HEK293 (cell line): ENCODE measurements around the gene FRMD4B.
A peak's percentile ranks its signal among the peaks of the same experiment; 100 is the strongest.

Experiments
- PRDM6 ChIP-seq: fragments of 450-650 bp; formaldehyde crosslinking; IDR thresholded peaks from 2 replicates; pipeline ENCODE4 v1.5.1; 2017; ENCODE audit warnings: missing biosample characterization, missing genetic modification characterization
- TCF7L2 ChIP-seq: IDR thresholded peaks from 2 replicates; pipeline ENCODE4 v1.6.1; 2011; ENCODE audit warnings: low read depth, mild to moderate bottlenecking, inconsistent platforms, low read length, moderate library complexity, borderline replicate concordance
- ZBTB17 ChIP-seq: fragments of 450-650 bp; formaldehyde crosslinking; IDR thresholded peaks from 2 replicates; pipeline ENCODE4 v1.5.1; 2016; ENCODE audit warnings: missing biosample characterization, missing genetic modification characterization
- ZBTB7A ChIP-seq: fragments of 450-650 bp; formaldehyde crosslinking; IDR thresholded peaks from 2 replicates; pipeline ENCODE4 v1.5.1; 2016; ENCODE audit warnings: low read depth, missing biosample characterization, missing genetic modification characterization
- ZNF146 ChIP-seq: fragments of 450-650 bp; formaldehyde crosslinking; IDR thresholded peaks from 2 replicates; pipeline ENCODE4 v1.5.1; 2016; ENCODE audit warnings: missing biosample characterization, missing genetic modification characterization
- ZNF169 ChIP-seq: fragments of 450-650 bp; formaldehyde crosslinking; IDR thresholded peaks from 2 replicates; pipeline ENCODE4 v1.5.1; 2016; ENCODE audit warnings: missing biosample characterization, missing genetic modification characterization
- ZNF202 ChIP-seq: fragments of 450-650 bp; formaldehyde crosslinking; IDR thresholded peaks from 2 replicates; pipeline ENCODE4 v1.5.1; 2016; ENCODE audit warnings: missing biosample characterization, missing genetic modification characterization, borderline replicate concordance
- ZNF24 ChIP-seq: fragments of 450-650 bp; formaldehyde crosslinking; IDR thresholded peaks from 2 replicates; pipeline ENCODE4 v1.5.1; 2016; ENCODE audit warnings: missing biosample characterization, missing genetic modification characterization
- ZNF26 ChIP-seq: fragments of 450-650 bp; formaldehyde crosslinking; IDR thresholded peaks from 2 replicates; pipeline ENCODE4 v1.5.1; 2016; ENCODE audit warnings: missing biosample characterization, missing genetic modification characterization
- ZNF280C ChIP-seq: fragments of 450-650 bp; formaldehyde crosslinking; IDR thresholded peaks from 2 replicates; pipeline ENCODE4 v1.5.1; 2016; ENCODE audit warnings: missing biosample characterization, missing genetic modification characterization
- ZNF391 ChIP-seq: fragments of 450-650 bp; formaldehyde crosslinking; IDR thresholded peaks from 2 replicates; pipeline ENCODE4 v1.5.1; 2016; ENCODE audit warnings: low read depth, missing biosample characterization, missing genetic modification characterization, borderline replicate concordance
- ZNF585B ChIP-seq: fragments of 450-650 bp; formaldehyde crosslinking; IDR thresholded peaks from 2 replicates; pipeline ENCODE4 v1.5.1; 2016; ENCODE audit warnings: missing biosample characterization, missing genetic modification characterization
- ZNF596 ChIP-seq: fragments of 450-650 bp; IDR thresholded peaks from 2 replicates; pipeline ENCODE4 v1.5.0; 2018; ENCODE audit warnings: missing biosample characterization, mild to moderate bottlenecking, missing genetic modification characterization, moderate library complexity
- ZNF624 ChIP-seq: fragments of 450-650 bp; formaldehyde crosslinking; IDR thresholded peaks from 2 replicates; pipeline ENCODE4 v1.5.1; 2017; ENCODE audit warnings: missing biosample characterization, missing genetic modification characterization
- ZNF629 ChIP-seq: fragments of 450-650 bp; formaldehyde crosslinking; IDR thresholded peaks from 2 replicates; pipeline ENCODE4 v1.5.1; 2017; ENCODE audit warnings: missing biosample characterization, missing genetic modification characterization
- ZNF654 ChIP-seq: fragments of 450-650 bp; formaldehyde crosslinking; IDR thresholded peaks from 2 replicates; pipeline ENCODE4 v1.5.1; 2016; ENCODE audit warnings: low read depth, missing biosample characterization, missing genetic modification characterization
- ZNF658 ChIP-seq: fragments of 450-650 bp; formaldehyde crosslinking; IDR thresholded peaks from 2 replicates; pipeline ENCODE4; 2016; ENCODE audit warnings: missing biosample characterization, missing genetic modification characterization
- ZNF692 ChIP-seq: fragments of 450-650 bp; formaldehyde crosslinking; IDR thresholded peaks from 2 replicates; pipeline ENCODE4 v1.5.1; 2016; ENCODE audit warnings: missing biosample characterization, missing genetic modification characterization
- ZNF776 ChIP-seq: fragments of 450-650 bp; formaldehyde crosslinking; IDR thresholded peaks from 2 replicates; pipeline ENCODE4 v1.5.0; 2017; ENCODE audit warnings: missing biosample characterization, missing genetic modification characterization, borderline replicate concordance
- TF ChIP-seq, protein P1 (sequence below): fragments of 450-650 bp; formaldehyde crosslinking; optimal IDR thresholded peaks from 2 replicates; pipeline ENCODE3; 2016; ENCODE audit warnings: missing biosample characterization, mild to moderate bottlenecking, missing genetic modification characterization
- TF ChIP-seq, protein P2 (sequence below): fragments of 450-650 bp; formaldehyde crosslinking; IDR thresholded peaks from 2 replicates; pipeline ENCODE4 v1.5.1; 2016; ENCODE audit warnings: missing biosample characterization, missing genetic modification characterization
- TF ChIP-seq, protein P3 (sequence below): fragments of 450-650 bp; formaldehyde crosslinking; IDR thresholded peaks from 2 replicates; pipeline ENCODE4 v1.5.1; 2016; ENCODE audit warnings: missing biosample characterization, missing genetic modification characterization
- TF ChIP-seq, protein P4 (sequence below): fragments of 450-650 bp; formaldehyde crosslinking; conservative IDR thresholded peaks from 2 replicates; pipeline ENCODE4 v1.5.1; 2016; ENCODE audit warnings: low read depth, missing biosample characterization, missing genetic modification characterization

Gene FRMD4B

DNA sequence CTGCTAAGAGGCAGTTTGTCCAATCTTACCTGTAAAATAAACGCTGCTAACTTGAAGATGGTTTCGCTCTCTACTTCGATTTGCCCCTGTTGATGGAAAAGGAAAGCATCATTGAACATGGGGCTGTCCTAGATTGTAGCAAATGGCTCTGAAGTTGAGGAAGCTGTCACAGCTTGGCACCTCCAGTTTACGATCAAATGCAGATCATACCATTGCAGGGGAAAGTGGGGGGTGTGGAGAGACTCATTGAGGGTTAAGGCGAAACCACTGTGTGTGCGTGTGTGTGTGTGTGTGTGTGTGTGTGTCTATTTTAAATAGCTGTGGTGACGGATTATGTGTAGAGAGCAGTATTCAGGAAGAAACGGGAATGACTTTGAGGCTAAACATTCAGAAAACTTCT is 135.9 kb downstream of the FRMD4B start (continued):
- TF ChIP-seq PRDM6 (tag by site-specific recombination) (peak; percentile 22; the same call in 1 of the 2 replicates), ZBTB7A (tag by site-specific recombination) (0 out of 2 replicates have a peak, but pooled peaks have one; percentile 55), ZNF391 (peak; percentile 99), ZNF629 (tag by site-specific recombination) (peak; percentile 90), ZNF654 (peak; percentile 32; the same call in 1 of the 2 replicates), ZNF596 (no peak), ZNF169 (tag by site-specific recombination) (0 out of 2 replicates have a peak, but pooled peaks have one; percentile 56), ZNF624 (tag by site-specific recombination) (no peak), ZNF146 (tag by site-specific recombination) (peak; percentile 9; the same call in 1 of the 2 replicates), ZNF202 (tag by site-specific recombination) (no peak), ZBTB17 (tag by site-specific recombination) (peak; percentile 87), ZNF658 (no peak), ZNF24 (tag by site-specific recombination) (peak; percentile 91), ZNF280C (tag by site-specific recombination) (no peak), ZNF776 (tag by site-specific recombination) (no peak), ZNF26 (tag by site-specific recombination) (no peak), TCF7L2 (peak; percentile 72), ZNF692 (tag by site-specific recombination) (peak; percentile 96), ZNF585B (tag by site-specific recombination) (no peak)
- TF ChIP-seq, protein P1, sequence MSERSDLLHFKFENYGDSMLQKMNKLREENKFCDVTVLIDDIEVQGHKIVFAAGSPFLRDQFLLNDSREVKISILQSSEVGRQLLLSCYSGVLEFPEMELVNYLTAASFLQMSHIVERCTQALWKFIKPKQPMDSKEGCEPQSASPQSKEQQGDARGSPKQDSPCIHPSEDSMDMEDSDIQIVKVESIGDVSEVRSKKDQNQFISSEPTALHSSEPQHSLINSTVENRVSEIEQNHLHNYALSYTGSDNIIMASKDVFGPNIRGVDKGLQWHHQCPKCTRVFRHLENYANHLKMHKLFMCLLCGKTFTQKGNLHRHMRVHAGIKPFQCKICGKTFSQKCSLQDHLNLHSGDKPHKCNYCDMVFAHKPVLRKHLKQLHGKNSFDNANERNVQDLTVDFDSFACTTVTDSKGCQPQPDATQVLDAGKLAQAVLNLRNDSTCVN (tag by site-specific recombination) = no peak
- TF ChIP-seq, protein P2, sequence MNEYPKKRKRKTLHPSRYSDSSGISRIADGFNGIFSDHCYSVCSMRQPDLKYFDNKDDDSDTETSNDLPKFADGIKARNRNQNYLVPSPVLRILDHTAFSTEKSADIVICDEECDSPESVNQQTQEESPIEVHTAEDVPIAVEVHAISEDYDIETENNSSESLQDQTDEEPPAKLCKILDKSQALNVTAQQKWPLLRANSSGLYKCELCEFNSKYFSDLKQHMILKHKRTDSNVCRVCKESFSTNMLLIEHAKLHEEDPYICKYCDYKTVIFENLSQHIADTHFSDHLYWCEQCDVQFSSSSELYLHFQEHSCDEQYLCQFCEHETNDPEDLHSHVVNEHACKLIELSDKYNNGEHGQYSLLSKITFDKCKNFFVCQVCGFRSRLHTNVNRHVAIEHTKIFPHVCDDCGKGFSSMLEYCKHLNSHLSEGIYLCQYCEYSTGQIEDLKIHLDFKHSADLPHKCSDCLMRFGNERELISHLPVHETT = peak; percentile 95
- TF ChIP-seq, protein P3, sequence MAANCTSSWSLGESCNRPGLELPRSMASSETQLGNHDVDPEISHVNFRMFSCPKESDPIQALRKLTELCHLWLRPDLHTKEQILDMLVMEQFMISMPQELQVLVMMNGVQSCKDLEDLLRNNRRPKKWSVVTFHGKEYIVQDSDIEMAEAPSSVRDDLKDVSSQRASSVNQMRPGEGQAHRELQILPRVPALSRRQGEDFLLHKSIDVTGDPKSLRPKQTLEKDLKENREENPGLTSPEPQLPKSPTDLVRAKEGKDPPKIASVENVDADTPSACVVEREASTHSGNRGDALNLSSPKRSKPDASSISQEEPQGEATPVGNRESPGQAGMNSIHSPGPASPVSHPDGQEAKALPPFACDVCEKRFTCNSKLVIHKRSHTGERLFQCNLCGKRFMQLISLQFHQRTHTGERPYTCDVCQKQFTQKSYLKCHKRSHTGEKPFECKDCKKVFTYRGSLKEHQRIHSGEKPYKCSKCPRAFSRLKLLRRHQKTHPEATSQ (tag by site-specific recombination) = peak; percentile 82; the same call in 1 of the 2 replicates
- TF ChIP-seq, protein P4, sequence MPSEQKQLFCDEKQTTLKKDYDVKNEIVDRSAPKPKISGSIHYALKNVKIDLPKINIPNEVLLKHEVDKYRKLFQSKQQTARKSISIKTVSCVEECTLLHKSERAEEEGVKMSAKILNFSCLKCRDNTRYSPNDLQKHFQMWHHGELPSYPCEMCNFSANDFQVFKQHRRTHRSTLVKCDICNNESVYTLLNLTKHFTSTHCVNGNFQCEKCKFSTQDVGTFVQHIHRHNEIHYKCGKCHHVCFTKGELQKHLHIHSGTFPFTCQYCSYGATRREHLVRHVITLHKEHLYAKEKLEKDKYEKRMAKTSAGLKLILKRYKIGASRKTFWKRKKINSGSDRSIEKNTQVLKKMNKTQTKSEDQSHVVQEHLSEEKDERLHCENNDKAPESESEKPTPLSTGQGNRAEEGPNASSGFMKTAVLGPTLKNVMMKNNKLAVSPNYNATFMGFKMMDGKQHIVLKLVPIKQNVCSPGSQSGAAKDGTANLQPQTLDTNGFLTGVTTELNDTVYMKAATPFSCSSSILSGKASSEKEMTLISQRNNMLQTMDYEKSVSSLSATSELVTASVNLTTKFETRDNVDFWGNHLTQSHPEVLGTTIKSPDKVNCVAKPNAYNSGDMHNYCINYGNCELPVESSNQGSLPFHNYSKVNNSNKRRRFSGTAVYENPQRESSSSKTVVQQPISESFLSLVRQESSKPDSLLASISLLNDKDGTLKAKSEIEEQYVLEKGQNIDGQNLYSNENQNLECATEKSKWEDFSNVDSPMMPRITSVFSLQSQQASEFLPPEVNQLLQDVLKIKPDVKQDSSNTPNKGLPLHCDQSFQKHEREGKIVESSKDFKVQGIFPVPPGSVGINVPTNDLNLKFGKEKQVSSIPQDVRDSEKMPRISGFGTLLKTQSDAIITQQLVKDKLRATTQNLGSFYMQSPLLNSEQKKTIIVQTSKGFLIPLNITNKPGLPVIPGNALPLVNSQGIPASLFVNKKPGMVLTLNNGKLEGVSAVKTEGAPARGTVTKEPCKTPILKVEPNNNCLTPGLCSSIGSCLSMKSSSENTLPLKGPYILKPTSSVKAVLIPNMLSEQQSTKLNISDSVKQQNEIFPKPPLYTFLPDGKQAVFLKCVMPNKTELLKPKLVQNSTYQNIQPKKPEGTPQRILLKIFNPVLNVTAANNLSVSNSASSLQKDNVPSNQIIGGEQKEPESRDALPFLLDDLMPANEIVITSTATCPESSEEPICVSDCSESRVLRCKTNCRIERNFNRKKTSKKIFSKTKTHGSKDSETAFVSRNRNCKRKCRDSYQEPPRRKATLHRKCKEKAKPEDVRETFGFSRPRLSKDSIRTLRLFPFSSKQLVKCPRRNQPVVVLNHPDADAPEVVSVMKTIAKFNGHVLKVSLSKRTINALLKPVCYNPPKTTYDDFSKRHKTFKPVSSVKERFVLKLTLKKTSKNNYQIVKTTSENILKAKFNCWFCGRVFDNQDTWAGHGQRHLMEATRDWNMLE (tag by site-specific recombination) = 0 out of 2 replicates have a peak, but pooled peaks have one; percentile 48
